ENCODE results near the gene HILPDA. TPM values are rescaled to one million over a fixed set of nuclear protein-coding genes. Genes with fewer than 3 reads are reported as not detected.

Gene HILPDA
- total and polyA plus RNA-seq, 9 of the 15 experiments (the other 6 are each of a cell fraction or from before 2014, with no cell fraction given), result 8.3 to 71.8 (median 23.5) TPM

- TF ChIP-seq FIP1L1 (IDR thresholded peaks at IDR 0.05; ENCODE audit: low read depth, low read length, poor library complexity, severe bottlenecking) (no peak), CBX3 (IDR thresholded peaks at IDR 0.05; ENCODE audit: borderline replicate concordance in 1 of 2, low read length in 2 of 2) (no peak), TEAD4 (IDR thresholded peaks at IDR 0.05; ENCODE audit: low read length) (no peak), TEAD4 (CRISPR knock-in tag; IDR thresholded peaks at IDR 0.05; ENCODE audit: borderline replicate concordance) (no peak), DMBX1 (CRISPR knock-in tag; IDR thresholded peaks at IDR 0.05; ENCODE audit: borderline replicate concordance) (no peak), BCOR (IDR thresholded peaks at IDR 0.05) (peak; percentile 68), ZNF121 (CRISPR knock-in tag; conservative IDR thresholded peaks at IDR 0.05) (0 out of 2 replicates have a peak, but pooled peaks have one; percentile 6), HNRNPH1 (optimal IDR thresholded peaks at IDR 0.05; ENCODE audit: low read depth, low read length) (no peak), HMGN3 (IDR thresholded peaks at IDR 0.05; ENCODE audit: borderline replicate concordance, extremely low read depth, insufficient read length, low read depth, low read length) (no peak), GTF2F1 (IDR thresholded peaks at IDR 0.05; ENCODE audit: low read depth, low read length) (no peak), VEZF1 (CRISPR knock-in tag; IDR thresholded peaks at IDR 0.05) (no peak), TAF7 (tag; IDR thresholded peaks at IDR 0.05) (no peak), NCOA1 (IDR thresholded peaks at IDR 0.05; ENCODE audit: low read depth) (no peak), ZNF354B (CRISPR knock-in tag; IDR thresholded peaks at IDR 0.05) (no peak), ILK (tag; IDR thresholded peaks at IDR 0.05; ENCODE audit: borderline replicate concordance, low read depth) (no peak), USF1 (CRISPR knock-in tag; IDR thresholded peaks at IDR 0.05) (no peak), TCFL5 (CRISPR knock-in tag; conservative IDR thresholded peaks at IDR 0.05) (no peak), ZNF444 (CRISPR knock-in tag; IDR thresholded peaks at IDR 0.05) (no peak), ARNT (IDR thresholded peaks at IDR 0.05) (0 out of 4 replicates have a peak, but pooled peaks of 1 of the 2 experiments have one; percentile 38), HDAC1 (IDR thresholded peaks at IDR 0.05) (0 out of 4 replicates have a peak, but pooled peaks of 1 of the 2 experiments have one; percentile 29), ZC3H8 (IDR thresholded peaks at IDR 0.05) (no peak), RBBP5 (IDR thresholded peaks at IDR 0.05; ENCODE audit: borderline replicate concordance, insufficient read depth, low read length, poor library complexity, severe bottlenecking) (no peak), RFX5 (IDR thresholded peaks at IDR 0.05; ENCODE audit: low read depth, low read length) (no peak), CREBBP (IDR thresholded peaks at IDR 0.05; ENCODE audit: low read depth, low read length) (no peak), SMC3 (conservative IDR thresholded peaks at IDR 0.05; ENCODE audit: insufficient read depth, low read depth, low read length) (no peak), ZNF584 (CRISPR knock-in tag; IDR thresholded peaks at IDR 0.05; ENCODE audit: low read depth) (no peak), ZBTB34 (CRISPR knock-in tag; IDR thresholded peaks at IDR 0.05) (no peak), CBX1 (IDR thresholded peaks at IDR 0.05; ENCODE audit: low read depth) (no peak), CBFB (CRISPR knock-in tag; IDR thresholded peaks at IDR 0.05) (no peak)
Observed at GRCh38 chr7:128452552-128452951, 3.1 kb upstream of the HILPDA start (continued).

Measured in K562 (cell line).